ENCODE data around the gene OTX1. TPM values are rescaled to one million over a fixed set of nuclear protein-coding genes. Genes with fewer than 3 reads are reported as not detected.

The OTX1 gene
- total RNA-seq, 1 experiment from 2014 or later = 13.1 TPM

- Histone ChIP-seq H3K27ac (ENCODE audit: low read depth, low read length) (no peak overlapping the region), H3K9me2 (ENCODE audit: insufficient read depth) (no peaks in the 10 kb centered on the region), H2AFZ (ENCODE audit: low read depth, low read length, poor library complexity, severe bottlenecking) (no peak overlapping the region), H4K20me1 (ENCODE audit: insufficient read depth) (no peaks in the 10 kb centered on the region), H3K4me1 (ENCODE audit: control insufficient read depth in 1 of 2, insufficient read depth in 2 of 2, low read length in 2 of 2) (no peaks in the 10 kb centered on the region), H3K79me2 (ENCODE audit: insufficient read depth, low read length) (no peaks in the 10 kb centered on the region), H3K4me2 (ENCODE audit: low read length) (no peak overlapping the region), H3K9me3 (ENCODE audit: control insufficient read depth in 1 of 2, insufficient read depth in 1 of 2, low read depth in 1 of 2, low read length in 2 of 2) (no peaks in the 10 kb centered on the region), H3K4me3 (replicated peaks in 1 of 2; ENCODE audit: low read depth in 1 of 2, low read length in 2 of 2) (no peak overlapping the region), H3K36me3 (ENCODE audit: control insufficient read depth in 1 of 2, insufficient read depth in 2 of 2, low read length in 2 of 2) (no peaks in the 10 kb centered on the region), H3K27me3 (ENCODE audit: insufficient read depth, low read length) (no peaks in the 10 kb centered on the region), H3K9ac (ENCODE audit: low read length) (no peak overlapping the region)
- ChIA-PET CTCF (no interaction called here), POLR2A (no interaction called here), RAD21 (ENCODE audit: low non-redundant PET in 1 of 2, low total read pairs in 2 of 2, uncharacterized antibody in 2 of 2, unreplicated experiment in 2 of 2) (no interaction called here)
- intact Hi-C loops (cut with micrococcal nuclease) = loop anchor here (10.0 kb wide), 1 partner anchor 413 kb away; no protein-coding TSS in a partner anchor
- ATAC-seq (no peak), DNase-seq (ENCODE audit: low read depth, low spot score) (no peak)
- no TSS peak for BruUV-seq (replicated peaks)
- no peak for TF ChIP-seq EGR1 (IDR thresholded peaks at IDR 0.05; ENCODE audit: low read depth)
- no peak for TF ChIP-seq TCF7L2 (IDR thresholded peaks at IDR 0.05; ENCODE audit: borderline replicate concordance, extremely low read depth, insufficient read depth, insufficient read length)
- TF ChIP-seq POLR2AphosphoS5 (IDR thresholded peaks at IDR 0.05; ENCODE audit: low read depth, low read length) = no peak
- TF ChIP-seq EZH2phosphoT487 (IDR thresholded peaks at IDR 0.05; ENCODE audit: borderline replicate concordance) = no peak
- TF ChIP-seq FOSL1 (IDR thresholded peaks at IDR 0.05; ENCODE audit: low read depth) = no peak
Measured at GRCh38 chr2:63071664-63072063, 21.0 kb downstream of the OTX1 start.

DNA sequence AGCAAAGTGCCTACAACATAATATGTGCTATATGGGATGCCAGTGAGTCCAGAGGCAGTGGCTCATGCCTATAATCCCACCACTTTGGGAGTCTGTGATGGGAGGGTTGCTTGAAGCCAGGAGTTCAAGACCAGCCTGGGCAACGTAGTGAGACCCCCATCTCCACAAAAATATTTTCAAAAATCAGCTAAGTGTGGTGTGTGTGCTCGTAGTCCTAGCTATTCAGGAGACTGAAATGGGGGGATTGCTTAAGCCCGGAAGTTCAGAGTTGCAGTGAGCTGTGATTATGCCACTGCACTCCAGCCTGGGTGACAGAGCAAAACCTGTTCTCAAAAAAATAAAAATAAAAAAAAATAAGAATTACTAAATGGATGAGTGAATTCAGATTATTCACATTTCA, 23.4 kb downstream of the OTX1 start:
- ATAC-seq = no peak
- Histone ChIP-seq H3K27me3 (ENCODE audit: insufficient read depth, low read length) (no peaks in the 10 kb centered on the region), H3K27ac (ENCODE audit: low read depth, low read length) (no peak overlapping the region), H3K4me1 (ENCODE audit: control insufficient read depth in 1 of 2, insufficient read depth in 2 of 2, low read length in 2 of 2) (no peaks in the 10 kb centered on the region), H3K36me3 (ENCODE audit: control insufficient read depth in 1 of 2, insufficient read depth in 2 of 2, low read length in 2 of 2) (no peaks in the 10 kb centered on the region), H3K4me3 (replicated peaks in 1 of 2; ENCODE audit: low read depth in 1 of 2, low read length in 2 of 2) (no peak overlapping the region), H4K20me1 (ENCODE audit: insufficient read depth) (no peaks in the 10 kb centered on the region), H2AFZ (ENCODE audit: low read depth, low read length, poor library complexity, severe bottlenecking) (no peak overlapping the region), H3K9me2 (ENCODE audit: insufficient read depth) (no peaks in the 10 kb centered on the region), H3K9ac (ENCODE audit: low read length) (no peak overlapping the region), H3K4me2 (ENCODE audit: low read length) (no peak overlapping the region), H3K79me2 (ENCODE audit: insufficient read depth, low read length) (no peaks in the 10 kb centered on the region), H3K9me3 (ENCODE audit: control insufficient read depth in 1 of 2, insufficient read depth in 1 of 2, low read depth in 1 of 2, low read length in 2 of 2) (no peaks in the 10 kb centered on the region)
- no TSS peak for BruUV-seq (replicated peaks)
- DNase-seq (ENCODE audit: low read depth, low spot score) = no peak
- TF ChIP-seq ELF1 (IDR thresholded peaks at IDR 0.05; ENCODE audit: borderline replicate concordance, low read depth) (no peak), REST (IDR thresholded peaks at IDR 0.05; ENCODE audit: low read depth) (no peak), EZH2 (IDR thresholded peaks at IDR 0.05) (no peak), SRF (IDR thresholded peaks at IDR 0.05; ENCODE audit: low read depth) (no peak), POLR2AphosphoS5 (IDR thresholded peaks at IDR 0.05; ENCODE audit: low read depth, low read length) (no peak), EGR1 (IDR thresholded peaks at IDR 0.05; ENCODE audit: low read depth) (no peak), JUND (IDR thresholded peaks at IDR 0.05) (no peak), SP1 (IDR thresholded peaks at IDR 0.05; ENCODE audit: low read depth) (no peak), ZBTB33 (IDR thresholded peaks at IDR 0.05; ENCODE audit: extremely low read depth, insufficient replicate concordance, low read length) (no peak), POLR2A (IDR thresholded peaks at IDR 0.05; ENCODE audit: borderline replicate concordance, extremely low read depth, insufficient read depth, insufficient read length) (no peak), FOSL1 (IDR thresholded peaks at IDR 0.05; ENCODE audit: low read depth) (no peak), YY1 (IDR thresholded peaks at IDR 0.05; ENCODE audit: extremely low read depth, insufficient replicate concordance, low read depth, low read length) (no peak)
- TF ChIP-seq, protein P1, sequence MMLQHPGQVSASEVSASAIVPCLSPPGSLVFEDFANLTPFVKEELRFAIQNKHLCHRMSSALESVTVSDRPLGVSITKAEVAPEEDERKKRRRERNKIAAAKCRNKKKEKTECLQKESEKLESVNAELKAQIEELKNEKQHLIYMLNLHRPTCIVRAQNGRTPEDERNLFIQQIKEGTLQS (IDR thresholded peaks at IDR 0.05) = no peak
- ChIA-PET CTCF (no interaction called here), POLR2A (no interaction called here), RAD21 (ENCODE audit: low non-redundant PET in 1 of 2, low total read pairs in 2 of 2, uncharacterized antibody in 2 of 2, unreplicated experiment in 2 of 2) (no interaction called here)
- intact Hi-C loops (cut with micrococcal nuclease) = loop anchor here (10.0 kb wide), 1 partner anchor 411 kb away; no protein-coding TSS in a partner anchor
